GM23338 (cell line): ENCODE results near the gene HK1. TPM values are rescaled to one million over a fixed set of nuclear protein-coding genes. Genes with fewer than 3 reads are reported as not detected.

Experiments
- ATAC-seq: fragments of 200-7000 bp; cut with Tn5 transposase; 3 replicates; pipeline ENCODE4 v1.9.1; 2020
- DNase-seq: peaks from one replicate; pipeline ENCODE4 v3.0.0-alpha.2; 2015; ENCODE audit warnings: low spot score
- H2AFZ ChIP-seq: fragments of 200-600 bp; sonication (generic); 2 replicates; pipeline ENCODE4 v1.8.0; 2016; ENCODE audit warnings: antibody characterized with exemption, mild to moderate bottlenecking, moderate library complexity
- H3F3A ChIP-seq: fragments of 200-600 bp; sonication (generic); replicated peaks from 2 replicates; pipeline ENCODE4 v1.8.0; 2017; ENCODE audit warnings: antibody characterized with exemption, mixed run types, low read depth
- H3K27ac ChIP-seq: fragments of 200-600 bp; sonication (generic); 2 replicates; pipeline ENCODE4 v1.6.1; 2016; ENCODE audit warnings: low read depth
- H3K27me3 ChIP-seq: fragments of 200-600 bp; sonication (generic); 2 replicates; pipeline ENCODE4 v1.8.0; 2016; ENCODE audit warnings: mild to moderate bottlenecking, mixed run types, moderate library complexity; ENCODE audit not compliant: insufficient read depth
- H3K36me3 ChIP-seq: fragments of 200-600 bp; sonication (generic); 2 replicates; pipeline ENCODE4 v1.8.0; 2016; ENCODE audit warnings: mild to moderate bottlenecking; ENCODE audit not compliant: insufficient read depth
- H3K4me1 ChIP-seq: fragments of 200-600 bp; sonication (generic); 2 replicates; pipeline ENCODE4 v1.8.0; 2016; ENCODE audit warnings: mild to moderate bottlenecking, moderate library complexity; ENCODE audit not compliant: insufficient read depth
- H3K4me2 ChIP-seq: fragments of 200-600 bp; sonication (generic); 2 replicates; pipeline ENCODE4 v1.7.1; 2017; ENCODE audit warnings: mixed run types
- H3K4me3 ChIP-seq: fragments of 200-600 bp; sonication (generic); 2 replicates; pipeline ENCODE4 v1.6.1; 2016; ENCODE audit warnings: mixed run types
- H3K79me2 ChIP-seq: fragments of 200-600 bp; sonication (generic); replicated peaks from 2 replicates; pipeline ENCODE4 v1.8.0; 2017; ENCODE audit warnings: mild to moderate bottlenecking; ENCODE audit not compliant: insufficient read depth
- H3K9me2 ChIP-seq: fragments of 200-600 bp; sonication (generic); 2 replicates; pipeline ENCODE4 v1.8.0; 2017; ENCODE audit not compliant: insufficient read depth
- H4K20me1 ChIP-seq: fragments of 200-600 bp; sonication (generic); replicated peaks from 2 replicates; pipeline ENCODE4 v1.8.0; 2017; ENCODE audit warnings: mild to moderate bottlenecking; ENCODE audit not compliant: insufficient read depth
- H3K27ac Mint-ChIP-seq: 2 replicates; pipeline ENCODE4 v1.8.0; 2020; ENCODE audit warnings: inconsistent platforms, mild to moderate bottlenecking, moderate library complexity, mixed read lengths
- H3K27me3 Mint-ChIP-seq: 3 replicates; pipeline ENCODE4 v1.8.0; 2022; ENCODE audit warnings: low read depth, mild to moderate bottlenecking, moderate library complexity, mixed read lengths, inconsistent platforms; ENCODE audit not compliant: insufficient read depth, poor library complexity
- H3K36me3 Mint-ChIP-seq: 3 replicates; pipeline ENCODE4 v1.8.0; 2021; ENCODE audit warnings: low read depth, mild to moderate bottlenecking, inconsistent platforms, moderate library complexity, mixed read lengths
- H3K4me1 Mint-ChIP-seq: 3 replicates; pipeline ENCODE4 v1.8.0; 2020; ENCODE audit warnings: mild to moderate bottlenecking, inconsistent platforms, mixed read lengths
- H3K4me3 Mint-ChIP-seq: 3 replicates; pipeline ENCODE4 v1.8.0; 2021; ENCODE audit warnings: moderate library complexity, mild to moderate bottlenecking, inconsistent platforms, mixed read lengths
- H3K9me3 Mint-ChIP-seq: 3 replicates; pipeline ENCODE4 v1.8.0; 2020; ENCODE audit warnings: moderate library complexity, mild to moderate bottlenecking, inconsistent platforms, mixed read lengths
- CREB1 ChIP-seq: fragments of 250-450 bp; sonication (Bioruptor Pico); IDR thresholded peaks from 2 replicates; pipeline ENCODE4 v1.5.0; 2020; ENCODE audit warnings: low read depth, mild to moderate bottlenecking, moderate library complexity
- ETS1 ChIP-seq: IDR thresholded peaks from 2 replicates; pipeline ENCODE4 v1.6.1; 2016; ENCODE audit warnings: antibody characterized with exemption
- JUNB ChIP-seq: IDR thresholded peaks from one replicate; pipeline ENCODE4 v1.6.1; 2016; ENCODE audit warnings: antibody characterized with exemption; ENCODE audit not compliant: unreplicated experiment
- NANOG ChIP-seq: IDR thresholded peaks from 2 replicates; pipeline ENCODE4 v1.6.1; 2016; ENCODE audit warnings: antibody characterized with exemption, borderline replicate concordance
- POLR2AphosphoS5 ChIP-seq: IDR thresholded peaks from 2 replicates; pipeline ENCODE4 v1.6.1; 2016; ENCODE audit warnings: antibody characterized with exemption, low read depth
- REST ChIP-seq: IDR thresholded peaks from one replicate; pipeline ENCODE4 v1.6.1; 2018; ENCODE audit warnings: antibody characterized with exemption; ENCODE audit not compliant: unreplicated experiment
- STAT1 ChIP-seq: IDR thresholded peaks from one replicate; pipeline ENCODE4 v1.6.1; 2016; ENCODE audit warnings: antibody characterized with exemption; ENCODE audit not compliant: unreplicated experiment
- ZNF114 ChIP-seq: fragments of 250-450 bp; sonication (Bioruptor Pico); IDR thresholded peaks from 2 replicates; pipeline ENCODE4 v1.5.0; 2020; ENCODE audit warnings: mild to moderate bottlenecking, moderate library complexity
- ZNF331 ChIP-seq: fragments of 250-450 bp; sonication (Bioruptor Pico); IDR thresholded peaks from 2 replicates; pipeline ENCODE4 v1.5.0; 2020; ENCODE audit warnings: low read depth, mild to moderate bottlenecking, moderate library complexity
- ZNF462 ChIP-seq: fragments of 250-450 bp; sonication (Bioruptor Pico); IDR thresholded peaks from 2 replicates; pipeline ENCODE4 v1.5.0; 2020; ENCODE audit warnings: mild to moderate bottlenecking, moderate library complexity
- polyA plus RNA-seq: library from polyadenylated mRNA; unstranded; fragments of >200 nt; fragmentation: Nextera tagmentation; extraction: Ambion mirVana; gene quantifications from 2 replicates; pipeline ENCODE4 v1.2.1, GENCODE V29; 2016
- total RNA-seq: library from RNA; depleted of rRNA; stranded (reverse); fragments of >200 nt; shearing (Covaris generic); gene quantifications from 2 replicates; pipeline ENCODE4 v1.2.3, GENCODE V29; 2014

HK1 gene
- total and polyA plus RNA-seq, 2 experiments from 2014 or later, result 76.6 to 229 TPM

DNA sequence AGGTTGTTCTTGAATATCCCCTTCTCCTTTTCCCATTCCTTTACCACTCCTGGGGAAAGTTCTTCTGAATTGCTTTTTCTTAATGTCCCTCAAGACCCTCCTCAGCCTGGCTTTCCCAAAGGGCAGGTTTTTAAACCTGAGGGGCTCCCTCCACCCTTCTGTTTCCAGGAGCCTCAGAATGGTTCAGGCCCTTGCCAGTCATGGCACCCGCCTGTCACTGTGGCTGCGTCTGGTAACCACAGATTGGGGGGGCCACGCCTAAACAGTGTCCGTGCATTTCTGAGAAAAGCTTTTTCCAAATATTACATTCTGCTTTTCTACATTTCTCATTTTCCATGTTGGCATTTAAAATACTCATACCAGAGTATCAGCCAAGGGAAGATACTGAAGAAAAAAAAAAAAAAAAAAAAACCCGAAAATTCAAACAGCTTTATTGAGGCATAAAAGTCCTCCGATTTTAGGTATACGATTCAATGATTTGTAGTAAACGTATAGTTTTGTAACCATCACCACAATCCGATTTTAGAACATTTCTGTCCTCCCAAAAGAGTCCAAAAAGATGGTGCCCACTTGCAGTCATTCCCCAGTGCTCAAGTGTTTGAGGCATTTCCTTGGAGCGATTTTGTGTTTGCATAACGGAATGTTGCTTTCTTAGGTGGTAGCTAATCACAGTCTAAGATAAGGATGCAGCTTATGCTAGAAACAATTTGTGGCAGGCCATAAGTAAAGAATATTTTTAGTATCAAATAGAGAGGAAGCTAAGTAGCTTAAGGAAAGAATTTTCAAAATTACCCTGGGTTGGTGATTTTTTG lies 36.0 kb upstream of the HK1 start:
- H3K79me2 ChIP-seq, result no peaks in the 10 kb centered on the region
- H3K9me3 Mint-ChIP-seq, result no peaks in the 10 kb centered on the region; the same call in 2 of the 3 replicates
- H3K4me1 ChIP-seq, result peaks cover 12% of the 10 kb centered on the region; the same call in 1 of the 2 replicates
- no peaks in the 10 kb centered on the region for H4K20me1 ChIP-seq
- H3K27ac Mint-ChIP-seq, result no peak overlapping the region
- H3K27me3 ChIP-seq, result no peaks in the 10 kb centered on the region
- peak overlapping the region; percentile 94; the same call in 1 of the 2 replicates for H2AFZ ChIP-seq
- no peaks in the 10 kb centered on the region; the same call in 2 of the 3 replicates for H3K36me3 Mint-ChIP-seq
- TF ChIP-seq ETS1 (no peak), ZNF114 (CRISPR knock-in tag) (no peak), JUNB (no peak), CREB1 (no peak), ZNF331 (CRISPR knock-in tag) (no peak), POLR2AphosphoS5 (no peak), REST (no peak), STAT1 (no peak), NANOG (no peak)
- peaks cover 20% of the 10 kb centered on the region; the same call in 2 of the 3 replicates for H3K4me1 Mint-ChIP-seq
- no peaks in the 10 kb centered on the region for H3K36me3 ChIP-seq
- no peak overlapping the region for H3K4me2 ChIP-seq
- H3K4me3 ChIP-seq, result no peak overlapping the region
- H3K27ac ChIP-seq, result no peak overlapping the region
- DNase-seq (no peak), ATAC-seq (no peak)
- no peaks in the 10 kb centered on the region for H3K9me2 ChIP-seq
- H3F3A ChIP-seq, result no peaks in the 10 kb centered on the region
- H3K27me3 Mint-ChIP-seq, result peaks cover 9% of the 10 kb centered on the region
- H3K4me3 Mint-ChIP-seq, result no peak overlapping the region

GRCh38 chr10:69242852-69243212 lies 35.5 kb upstream of the HK1 start:
- H3K9me2 ChIP-seq, result no peaks in the 10 kb centered on the region
- no peaks in the 10 kb centered on the region for H4K20me1 ChIP-seq
- H3K4me2 ChIP-seq, result no peak overlapping the region
- H3K27me3 ChIP-seq, result no peaks in the 10 kb centered on the region
- H3K4me1 ChIP-seq, result peaks cover 11% of the 10 kb centered on the region; the same call in 1 of the 2 replicates
- no peak for DNase-seq
- H3K36me3 Mint-ChIP-seq, result no peaks in the 10 kb centered on the region; the same call in 2 of the 3 replicates
- H3K4me1 Mint-ChIP-seq, result peaks cover 16% of the 10 kb centered on the region; the same call in 2 of the 3 replicates
- no peak for ATAC-seq
- H3K27ac ChIP-seq, result no peak overlapping the region
- H3K79me2 ChIP-seq, result no peaks in the 10 kb centered on the region
- no peak overlapping the region for H3K27ac Mint-ChIP-seq
- no peaks in the 10 kb centered on the region for H3F3A ChIP-seq
- peak overlapping the region; percentile 94 for H2AFZ ChIP-seq
- H3K36me3 ChIP-seq, result no peaks in the 10 kb centered on the region
- H3K9me3 Mint-ChIP-seq, result no peaks in the 10 kb centered on the region; the same call in 2 of the 3 replicates
- peaks cover 9% of the 10 kb centered on the region for H3K27me3 Mint-ChIP-seq
- H3K4me3 ChIP-seq, result no peak overlapping the region
- H3K4me3 Mint-ChIP-seq, result no peak overlapping the region
- no peak for TF ChIP-seq POLR2AphosphoS5
- TF ChIP-seq ZNF114 (CRISPR knock-in tag), result no peak
- TF ChIP-seq JUNB, result no peak
- no peak for TF ChIP-seq ZNF462
- TF ChIP-seq NANOG, result no peak
